Thyroid gland (tissue), 4 donors: ENCODE data around the gene DES.

Experiments
- CTCF ChIP-seq, 6 experiments: fragments of 200-600 bp in 3 of 6; fragments of 450-650 bp in 3 of 6; sonication (generic) in 3 of 6; IDR thresholded peaks; one replicate each; pipeline ENCODE4 v1.5.1; 2016 to 2019; ENCODE audit warnings: antibody characterized with exemption in 6 of 6, mild to moderate bottlenecking in 2 of 6, inconsistent platforms in 1 of 6, moderate library complexity in 1 of 6
- POLR2A ChIP-seq, 2 donors: fragments of 450-650 bp; IDR thresholded peaks; one replicate each; pipeline ENCODE4 v1.6.1; 2017; ENCODE audit warnings: antibody characterized with exemption in 2 of 2, mild to moderate bottlenecking in 2 of 2, moderate library complexity in 1 of 2

DNA sequence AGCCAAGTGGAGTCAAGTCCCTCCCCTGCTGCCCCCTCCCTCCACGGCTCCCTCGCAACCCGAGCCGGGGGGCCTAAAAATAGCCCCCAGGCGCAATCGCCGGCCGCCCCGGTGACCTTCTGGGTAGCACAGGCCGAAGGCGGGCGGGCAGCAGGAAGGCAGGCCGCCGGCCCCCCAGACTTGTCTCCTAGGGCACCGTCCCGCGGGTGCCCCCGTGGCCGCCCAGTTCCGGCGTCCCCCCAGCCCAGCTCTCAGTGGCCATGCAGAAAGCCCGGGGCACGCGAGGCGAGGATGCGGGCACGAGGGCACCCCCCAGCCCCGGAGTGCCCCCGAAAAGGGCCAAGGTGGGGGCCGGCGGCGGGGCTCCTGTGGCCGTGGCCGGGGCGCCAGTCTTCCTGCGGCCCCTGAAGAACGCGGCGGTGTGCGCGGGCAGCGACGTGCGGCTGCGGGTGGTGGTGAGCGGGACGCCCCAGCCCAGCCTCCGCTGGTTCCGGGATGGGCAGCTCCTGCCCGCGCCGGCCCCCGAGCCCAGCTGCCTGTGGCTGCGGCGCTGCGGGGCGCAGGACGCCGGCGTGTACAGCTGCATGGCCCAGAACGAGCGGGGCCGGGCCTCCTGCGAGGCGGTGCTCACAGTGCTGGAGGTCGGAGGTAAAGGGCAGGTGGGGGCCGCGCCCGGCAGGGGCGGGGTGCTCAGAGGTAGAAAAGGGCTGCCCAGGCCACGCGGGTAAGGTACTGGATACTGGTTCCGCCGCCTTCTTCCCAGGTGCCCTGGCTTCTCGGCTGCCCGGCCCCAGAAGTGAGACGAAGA is 16.7 kb downstream of the DES start, which contains the start of gene SPEG:
- TF ChIP-seq POLR2A (IDR thresholded peaks at IDR 0.05) (no peak), CTCF (IDR thresholded peaks at IDR 0.05) (no peak)
